Measurements from ENCODE around the gene C3orf20. TPM values are rescaled to one million over a fixed set of nuclear protein-coding genes. Genes with fewer than 3 reads are reported as not detected.

Gene C3orf20
- total and polyA plus RNA-seq, 2 of the 13 experiments (the other 11 are each of a cell fraction or from before 2014, with no cell fraction given): 0.03 to 0.04 TPM

DNA sequence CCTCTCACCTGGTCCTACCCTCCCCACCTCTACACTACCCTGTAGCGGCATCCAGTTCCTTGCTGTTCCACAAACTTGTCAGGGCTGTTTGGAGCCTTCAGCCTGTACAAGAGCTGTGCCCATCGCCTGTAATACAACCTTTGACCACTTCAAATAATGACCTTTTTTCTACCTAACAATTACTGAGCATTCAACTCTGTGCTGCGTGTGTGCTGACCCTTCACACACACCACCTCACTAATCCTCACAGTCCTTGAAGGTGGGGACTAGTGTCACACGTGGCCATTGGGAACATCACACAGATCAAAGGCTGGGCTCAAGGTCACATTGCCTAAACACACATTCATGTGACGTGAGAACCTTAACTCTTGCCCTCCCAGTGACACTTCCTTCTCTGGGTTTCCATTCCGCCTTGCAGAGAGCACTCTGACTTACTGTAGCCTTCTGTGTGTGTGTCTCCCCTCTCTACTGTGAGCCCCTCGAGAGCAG is 3.1 kb downstream of the C3orf20 start (continued):
- TF ChIP-seq, protein P1, sequence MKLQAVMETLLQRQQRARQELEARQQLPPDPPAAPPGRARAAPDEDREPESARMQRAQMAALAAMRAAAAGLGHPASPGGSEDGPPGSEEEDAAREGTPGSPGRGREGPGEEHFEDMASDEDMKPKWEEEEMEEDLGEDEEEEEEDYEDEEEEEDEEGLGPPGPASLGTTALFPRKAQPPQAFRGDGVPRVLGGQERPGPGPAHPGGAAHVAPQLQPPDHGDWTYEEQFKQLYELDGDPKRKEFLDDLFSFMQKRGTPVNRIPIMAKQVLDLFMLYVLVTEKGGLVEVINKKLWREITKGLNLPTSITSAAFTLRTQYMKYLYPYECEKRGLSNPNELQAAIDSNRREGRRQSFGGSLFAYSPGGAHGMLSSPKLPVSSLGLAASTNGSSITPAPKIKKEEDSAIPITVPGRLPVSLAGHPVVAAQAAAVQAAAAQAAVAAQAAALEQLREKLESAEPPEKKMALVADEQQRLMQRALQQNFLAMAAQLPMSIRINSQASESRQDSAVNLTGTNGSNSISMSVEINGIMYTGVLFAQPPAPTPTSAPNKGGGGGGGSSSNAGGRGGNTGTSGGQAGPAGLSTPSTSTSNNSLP (IDR thresholded peaks at IDR 0.05; ENCODE audit: low read depth, low read length): peak; percentile 73
- TF ChIP-seq SALL1 (CRISPR knock-in tag; IDR thresholded peaks at IDR 0.05) (peak; percentile 98), MIXL1 (CRISPR knock-in tag; IDR thresholded peaks at IDR 0.05) (peak; percentile 94), AGO1 (IDR thresholded peaks at IDR 0.05; ENCODE audit: low read depth, low read length, poor library complexity, severe bottlenecking) (no peak), PHF21A (CRISPR knock-in tag; IDR thresholded peaks at IDR 0.05) (peak; percentile 75; the same call in 1 of the 2 replicates), PRMT3 (CRISPR knock-in tag; IDR thresholded peaks at IDR 0.05; ENCODE audit: borderline replicate concordance, low read depth) (no peak), SYNCRIP (IDR thresholded peaks at IDR 0.05; ENCODE audit: insufficient read depth, low read depth, low read length) (no peak), DNMT1 (CRISPR knock-in tag; IDR thresholded peaks at IDR 0.05) (no peak), ZIK1 (CRISPR knock-in tag; IDR thresholded peaks at IDR 0.05; ENCODE audit: borderline replicate concordance, low read depth) (no peak), ZNF614 (CRISPR knock-in tag; IDR thresholded peaks at IDR 0.05; ENCODE audit: borderline replicate concordance) (peak; percentile 84; the same call in 1 of the 2 replicates)
- TF ChIP-seq, protein P2, sequence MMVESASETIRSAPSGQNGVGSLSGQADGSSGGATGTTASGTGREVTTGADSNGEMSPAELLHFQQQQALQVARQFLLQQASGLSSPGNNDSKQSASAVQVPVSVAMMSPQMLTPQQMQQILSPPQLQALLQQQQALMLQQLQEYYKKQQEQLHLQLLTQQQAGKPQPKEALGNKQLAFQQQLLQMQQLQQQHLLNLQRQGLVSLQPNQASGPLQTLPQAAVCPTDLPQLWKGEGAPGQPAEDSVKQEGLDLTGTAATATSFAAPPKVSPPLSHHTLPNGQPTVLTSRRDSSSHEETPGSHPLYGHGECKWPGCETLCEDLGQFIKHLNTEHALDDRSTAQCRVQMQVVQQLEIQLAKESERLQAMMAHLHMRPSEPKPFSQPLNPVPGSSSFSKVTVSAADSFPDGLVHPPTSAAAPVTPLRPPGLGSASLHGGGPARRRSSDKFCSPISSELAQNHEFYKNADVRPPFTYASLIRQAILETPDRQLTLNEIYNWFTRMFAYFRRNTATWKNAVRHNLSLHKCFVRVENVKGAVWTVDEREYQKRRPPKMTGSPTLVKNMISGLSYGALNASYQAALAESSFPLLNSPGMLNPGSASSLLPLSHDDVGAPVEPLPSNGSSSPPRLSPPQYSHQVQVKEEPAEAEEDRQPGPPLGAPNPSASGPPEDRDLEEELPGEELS (CRISPR knock-in tag; IDR thresholded peaks at IDR 0.05): peak; percentile 91
- TF ChIP-seq, protein P3, sequence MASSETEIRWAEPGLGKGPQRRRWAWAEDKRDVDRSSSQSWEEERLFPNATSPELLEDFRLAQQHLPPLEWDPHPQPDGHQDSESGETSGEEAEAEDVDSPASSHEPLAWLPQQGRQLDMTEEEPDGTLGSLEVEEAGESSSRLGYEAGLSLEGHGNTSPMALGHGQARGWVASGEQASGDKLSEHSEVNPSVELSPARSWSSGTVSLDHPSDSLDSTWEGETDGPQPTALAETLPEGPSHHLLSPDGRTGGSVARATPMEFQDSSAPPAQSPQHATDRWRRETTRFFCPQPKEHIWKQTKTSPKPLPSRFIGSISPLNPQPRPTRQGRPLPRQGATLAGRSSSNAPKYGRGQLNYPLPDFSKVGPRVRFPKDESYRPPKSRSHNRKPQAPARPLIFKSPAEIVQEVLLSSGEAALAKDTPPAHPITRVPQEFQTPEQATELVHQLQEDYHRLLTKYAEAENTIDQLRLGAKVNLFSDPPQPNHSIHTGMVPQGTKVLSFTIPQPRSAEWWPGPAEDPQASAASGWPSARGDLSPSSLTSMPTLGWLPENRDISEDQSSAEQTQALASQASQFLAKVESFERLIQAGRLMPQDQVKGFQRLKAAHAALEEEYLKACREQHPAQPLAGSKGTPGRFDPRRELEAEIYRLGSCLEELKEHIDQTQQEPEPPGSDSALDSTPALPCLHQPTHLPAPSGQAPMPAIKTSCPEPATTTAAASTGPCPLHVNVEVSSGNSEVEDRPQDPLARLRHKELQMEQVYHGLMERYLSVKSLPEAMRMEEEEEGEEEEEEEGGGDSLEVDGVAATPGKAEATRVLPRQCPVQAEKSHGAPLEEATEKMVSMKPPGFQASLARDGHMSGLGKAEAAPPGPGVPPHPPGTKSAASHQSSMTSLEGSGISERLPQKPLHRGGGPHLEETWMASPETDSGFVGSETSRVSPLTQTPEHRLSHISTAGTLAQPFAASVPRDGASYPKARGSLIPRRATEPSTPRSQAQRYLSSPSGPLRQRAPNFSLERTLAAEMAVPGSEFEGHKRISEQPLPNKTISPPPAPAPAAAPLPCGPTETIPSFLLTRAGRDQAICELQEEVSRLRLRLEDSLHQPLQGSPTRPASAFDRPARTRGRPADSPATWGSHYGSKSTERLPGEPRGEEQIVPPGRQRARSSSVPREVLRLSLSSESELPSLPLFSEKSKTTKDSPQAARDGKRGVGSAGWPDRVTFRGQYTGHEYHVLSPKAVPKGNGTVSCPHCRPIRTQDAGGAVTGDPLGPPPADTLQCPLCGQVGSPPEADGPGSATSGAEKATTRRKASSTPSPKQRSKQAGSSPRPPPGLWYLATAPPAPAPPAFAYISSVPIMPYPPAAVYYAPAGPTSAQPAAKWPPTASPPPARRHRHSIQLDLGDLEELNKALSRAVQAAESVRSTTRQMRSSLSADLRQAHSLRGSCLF (CRISPR knock-in tag; IDR thresholded peaks at IDR 0.05; ENCODE audit: borderline replicate concordance): no peak
- TF ChIP-seq, protein P4, sequence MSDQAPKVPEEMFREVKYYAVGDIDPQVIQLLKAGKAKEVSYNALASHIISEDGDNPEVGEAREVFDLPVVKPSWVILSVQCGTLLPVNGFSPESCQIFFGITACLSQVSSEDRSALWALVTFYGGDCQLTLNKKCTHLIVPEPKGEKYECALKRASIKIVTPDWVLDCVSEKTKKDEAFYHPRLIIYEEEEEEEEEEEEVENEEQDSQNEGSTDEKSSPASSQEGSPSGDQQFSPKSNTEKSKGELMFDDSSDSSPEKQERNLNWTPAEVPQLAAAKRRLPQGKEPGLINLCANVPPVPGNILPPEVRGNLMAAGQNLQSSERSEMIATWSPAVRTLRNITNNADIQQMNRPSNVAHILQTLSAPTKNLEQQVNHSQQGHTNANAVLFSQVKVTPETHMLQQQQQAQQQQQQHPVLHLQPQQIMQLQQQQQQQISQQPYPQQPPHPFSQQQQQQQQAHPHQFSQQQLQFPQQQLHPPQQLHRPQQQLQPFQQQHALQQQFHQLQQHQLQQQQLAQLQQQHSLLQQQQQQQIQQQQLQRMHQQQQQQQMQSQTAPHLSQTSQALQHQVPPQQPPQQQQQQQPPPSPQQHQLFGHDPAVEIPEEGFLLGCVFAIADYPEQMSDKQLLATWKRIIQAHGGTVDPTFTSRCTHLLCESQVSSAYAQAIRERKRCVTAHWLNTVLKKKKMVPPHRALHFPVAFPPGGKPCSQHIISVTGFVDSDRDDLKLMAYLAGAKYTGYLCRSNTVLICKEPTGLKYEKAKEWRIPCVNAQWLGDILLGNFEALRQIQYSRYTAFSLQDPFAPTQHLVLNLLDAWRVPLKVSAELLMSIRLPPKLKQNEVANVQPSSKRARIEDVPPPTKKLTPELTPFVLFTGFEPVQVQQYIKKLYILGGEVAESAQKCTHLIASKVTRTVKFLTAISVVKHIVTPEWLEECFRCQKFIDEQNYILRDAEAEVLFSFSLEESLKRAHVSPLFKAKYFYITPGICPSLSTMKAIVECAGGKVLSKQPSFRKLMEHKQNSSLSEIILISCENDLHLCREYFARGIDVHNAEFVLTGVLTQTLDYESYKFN (CRISPR knock-in tag; conservative IDR thresholded peaks at IDR 0.05): peak; percentile 98

All from HepG2 (cell line).